Endothelial cell of umbilical vein (primary cell): ENCODE results near the gene GKN2. TPM values are rescaled to one million over a fixed set of nuclear protein-coding genes. Genes with fewer than 3 reads are reported as not detected.

Experiments used
- Bru-seq: library from RNA; stranded (reverse); fragments of 400-500 nt; gene quantifications from one replicate; lab custom pipeline; 2021; lab: Mats Ljungman, UMichigan
- BruChase-seq, 2 experiments: library from RNA; stranded (reverse); fragments of 400-500 nt; gene quantifications; one replicate each; lab custom pipeline; 2021; lab: Mats Ljungman, UMichigan
- BruUV-seq: library from RNA; stranded (reverse); fragments of 400-500 nt; replicated peaks from 2 replicates; lab custom pipeline; 2021; lab: Mats Ljungman, UMichigan
- CTCF ChIA-PET: fragments of 300-600, 350-600 bp; sonication (Branson Sonifier 250); formaldehyde crosslinking; loops from one replicate; lab custom pipeline; 2021; ENCODE audit warnings: antibody characterized with exemption, inconsistent platforms; lab: Charles Lee
- POLR2A ChIA-PET: fragments of 300-600, 350-600 bp; sonication (Branson Sonifier 250); formaldehyde crosslinking; loops from one replicate; lab custom pipeline; 2021; ENCODE audit warnings: antibody characterized with exemption, inconsistent platforms; lab: Charles Lee
- DNase-seq: peaks from one replicate; pipeline ENCODE4 v3.0.0-alpha.2; 2011; ENCODE audit warnings: low read depth, low spot score
- FAIRE-seq: peaks from 2 replicates; lab custom pipeline; 2011; peaks lifted over from hg19 to GRCh38; lab: Jason Lieb, UNC
- H2AFZ ChIP-seq: 2 replicates; pipeline ENCODE4 v1.6.0; 2012; ENCODE audit warnings: low read depth, low read length, control low read depth, inconsistent platforms
- H3K27ac ChIP-seq: 2 replicates; pipeline ENCODE4 v1.5.1; 2011; ENCODE audit warnings: low read depth, mild to moderate bottlenecking, control low read depth, low read length, moderate library complexity; ENCODE audit not compliant: insufficient read depth
- H3K27me3 ChIP-seq, 2 experiments: 2 replicates each; pipeline versions ENCODE4 v1.6.0 to v1.6.1; 2011; ENCODE audit warnings: low read length in 2 of 2, mixed read lengths in 1 of 2; ENCODE audit not compliant: control insufficient read depth in 2 of 2, insufficient read depth in 2 of 2
- H3K36me3 ChIP-seq, 2 experiments: 2 replicates in 1 of 2; 3 replicates in 1 of 2; pipeline ENCODE4 v1.5.1; 2011; ENCODE audit warnings: low read length in 2 of 2, mild to moderate bottlenecking in 1 of 2, moderate library complexity in 1 of 2; ENCODE audit not compliant: control insufficient read depth in 2 of 2, insufficient read depth in 2 of 2; ENCODE audit errors: extremely low read depth in 1 of 2
- H3K4me1 ChIP-seq: 3 replicates; pipeline ENCODE4 v1.5.1; 2011; ENCODE audit warnings: mild to moderate bottlenecking, low read length; ENCODE audit not compliant: control insufficient read depth, insufficient read depth; ENCODE audit errors: extremely low read depth
- H3K4me2 ChIP-seq: 2 replicates; pipeline ENCODE4 v1.6.1; 2011; ENCODE audit warnings: low read length, control low read depth, mixed read lengths; ENCODE audit not compliant: insufficient read depth
- H3K4me3 ChIP-seq, 3 experiments: fragments of 200-600 bp in 1 of 3; sonication (generic), shearing (Covaris generic) in 1 of 3; replicated peaks in 1 of 3; 2 replicates each; pipeline ENCODE4 v1.5.1; 2011 to 2016; ENCODE audit warnings: control low read depth in 3 of 3, low read length in 3 of 3, mild to moderate bottlenecking in 2 of 3, inconsistent platforms in 1 of 3, low read depth in 1 of 3, moderate library complexity in 1 of 3; ENCODE audit not compliant: insufficient read depth in 1 of 3
- H3K79me2 ChIP-seq: 2 replicates; pipeline ENCODE4 v1.6.0; 2012; ENCODE audit warnings: low read length, inconsistent platforms; ENCODE audit not compliant: control insufficient read depth, insufficient read depth
- H3K9ac ChIP-seq: replicated peaks from 2 replicates; pipeline ENCODE3; 2011; ENCODE audit warnings: low read length, control low read depth; ENCODE audit not compliant: insufficient read depth; ENCODE audit errors: extremely low read depth
- H3K9me1 ChIP-seq: replicated peaks from 3 replicates; pipeline ENCODE4 v1.6.0; 2011; ENCODE audit warnings: mild to moderate bottlenecking, low read length; ENCODE audit not compliant: control insufficient read depth, insufficient read depth; ENCODE audit errors: extremely low read depth
- H3K9me3 ChIP-seq: replicated peaks from 2 replicates; pipeline ENCODE4 v1.5.1; 2012; ENCODE audit warnings: low read length, inconsistent platforms; ENCODE audit not compliant: control insufficient read depth, insufficient read depth
- H4K20me1 ChIP-seq: replicated peaks from 2 replicates; pipeline ENCODE3; 2011; ENCODE audit warnings: mild to moderate bottlenecking, low read length; ENCODE audit not compliant: control insufficient read depth, insufficient read depth; ENCODE audit errors: extremely low read depth
- EZH2 ChIP-seq: IDR thresholded peaks from 2 replicates; pipeline ENCODE4 v1.6.1; 2012; ENCODE audit warnings: borderline replicate concordance, low read depth, mild to moderate bottlenecking, moderate library complexity, low read length, inconsistent platforms; ENCODE audit not compliant: severe bottlenecking
- FOS ChIP-seq: IDR thresholded peaks from 2 replicates; pipeline ENCODE4 v1.6.1; 2011; ENCODE audit warnings: mild to moderate bottlenecking, low read length, moderate library complexity, borderline replicate concordance; ENCODE audit not compliant: insufficient read depth
- JUN ChIP-seq: IDR thresholded peaks from 2 replicates; pipeline ENCODE4 v1.6.1; 2011; ENCODE audit warnings: borderline replicate concordance, low read depth; ENCODE audit not compliant: insufficient read length, insufficient read depth
- POLR2AphosphoS5 ChIP-seq: IDR thresholded peaks from 2 replicates; pipeline ENCODE4 v1.6.1; 2012; ENCODE audit warnings: low read depth, mild to moderate bottlenecking, control low read depth, low read length, moderate library complexity; ENCODE audit not compliant: insufficient read depth
- dilution Hi-C: fragments of 300-500 bp; cut with MboI; formaldehyde crosslinking; loops from one replicate; pipeline ENCODE4 v1.15.0; 2019; ENCODE audit warnings: low sequenced_read_pairs; ENCODE audit not compliant: extremely low pct_ligation_motif_present
- intact Hi-C: fragments of 100-400 bp; cut with micrococcal nuclease; formaldehyde crosslinking; loops from one replicate; pipeline ENCODE4 v1.10.0; 2022
- long read RNA-seq: library from polyadenylated mRNA; stranded (forward); transcript quantifications from one replicate; pipeline ENCODE4 v2.0.0, GENCODE V29; 2021
- polyA minus RNA-seq, 3 experiments: library from RNA; depleted of rRNA, polyadenylated mRNA; stranded (reverse); fragments of >200 nt; gene quantifications; 1 replicate in 1 of 3; 2 replicates in 2 of 3; pipeline ENCODE4 v1.2.3, GENCODE V29; 2011
- polyA plus RNA-seq, 4 experiments: library from polyadenylated mRNA; depleted of rRNA in 3 of 4; stranded (reverse) in 3 of 4; unstranded in 1 of 4; fragments of >200 nt; gene quantifications; 2 replicates each; pipeline versions ENCODE4 v1.2.1 to v1.2.3, GENCODE V29; 2011 to 2012; ENCODE audit warnings: missing spikeins in 1 of 4
- total RNA-seq: library from RNA; stranded (reverse); gene quantifications from 2 replicates; pipeline ENCODE4 v1.2.3, GENCODE V29; 2021
- TF ChIP-seq, protein P1 (sequence below): IDR thresholded peaks from 2 replicates; pipeline ENCODE4 v1.6.1; 2011; ENCODE audit not compliant: insufficient read depth, insufficient read length

GKN2 gene, protein sequence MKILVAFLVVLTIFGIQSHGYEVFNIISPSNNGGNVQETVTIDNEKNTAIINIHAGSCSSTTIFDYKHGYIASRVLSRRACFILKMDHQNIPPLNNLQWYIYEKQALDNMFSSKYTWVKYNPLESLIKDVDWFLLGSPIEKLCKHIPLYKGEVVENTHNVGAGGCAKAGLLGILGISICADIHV
- total RNA-seq (not detected in 2 replicates), polyA plus RNA-seq (not detected in 2 replicates), polyA minus RNA-seq (not detected in 2 replicates), Bru-seq, nascent RNA (percentile 7 among the genes with signal in this experiment), BruChase-seq, experiment 1, labeled RNA remaining after a 6-hour chase (percentile 9 among the genes with signal in this experiment), BruChase-seq, experiment 2, labeled RNA remaining after a 2-hour chase (percentile 14 among the genes with signal in this experiment)
- polyA plus RNA-seq (2011; cell fraction: cytosol; rRNA removed): not detected in 2 replicates
- not detected in 2 replicates for polyA plus RNA-seq (2011; cell fraction: nucleus; rRNA removed)
- not detected in 2 replicates for polyA plus RNA-seq (2012)
- polyA minus RNA-seq (2011; cell fraction: cytosol; rRNA and poly(A)+ RNA removed): not detected
- not detected in 2 replicates for polyA minus RNA-seq (2011; cell fraction: nucleus; rRNA and poly(A)+ RNA removed)
- long read RNA-seq: 0 reads

DNA sequence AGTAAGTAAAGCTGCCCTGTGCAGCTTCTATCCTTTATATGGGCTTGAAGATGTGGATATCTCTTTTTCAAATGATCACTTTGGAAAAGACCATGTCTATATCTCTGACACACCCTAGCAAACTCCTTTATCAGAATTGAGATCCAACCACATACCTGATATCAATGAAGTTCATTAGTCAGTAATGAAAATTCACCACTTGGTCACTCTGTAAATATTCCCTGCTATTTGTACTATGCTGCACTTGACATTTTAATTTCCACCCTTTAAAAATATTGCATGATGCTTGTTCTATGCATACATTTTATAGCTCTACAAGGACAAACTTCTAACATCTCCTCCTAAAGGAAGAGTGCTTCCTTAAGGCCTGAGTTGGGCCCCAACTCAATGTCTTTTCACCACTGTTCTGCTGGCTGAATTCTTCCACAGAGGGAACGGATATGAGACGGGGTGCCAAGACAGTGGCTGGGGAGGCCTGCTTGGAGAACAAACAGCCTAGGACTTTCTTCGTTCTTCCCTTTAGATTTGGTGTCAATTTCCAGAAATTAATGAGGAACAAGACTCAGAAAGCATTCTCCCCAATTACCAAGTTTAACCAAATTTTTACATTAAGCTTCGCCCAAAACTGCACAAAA is at the start of gene GKN2:
GKN2 (minus strand) TSS at position 7 of the 635 bp plus-strand sequence. CDS start 32 bp downstream, outside the sequence.
- BruUV-seq: no TSS peak
- Histone ChIP-seq H3K9me3 (no peaks in the 10 kb centered on the region), H3K9ac (no peak within 1 kb of the TSS), H3K27me3 (peaks cover 12 to 25% of the 10 kb centered on the region in 2 experiments), H3K36me3 (no peaks in the 10 kb centered on the region), H3K4me1 (no peaks in the 10 kb centered on the region), H3K4me3 (no peak within 1 kb of the TSS), H3K79me2 (no peaks in the 10 kb centered on the region), H3K27ac (no peak within 1 kb of the TSS), H3K9me1 (no peaks in the 10 kb centered on the region), H3K4me2 (no peak within 1 kb of the TSS), H2AFZ (no peak within 1 kb of the TSS), H4K20me1 (no peaks in the 10 kb centered on the region)
- dilution Hi-C loops (no loop called here), intact Hi-C loops (no loop called here)
- TF ChIP-seq, protein P1, sequence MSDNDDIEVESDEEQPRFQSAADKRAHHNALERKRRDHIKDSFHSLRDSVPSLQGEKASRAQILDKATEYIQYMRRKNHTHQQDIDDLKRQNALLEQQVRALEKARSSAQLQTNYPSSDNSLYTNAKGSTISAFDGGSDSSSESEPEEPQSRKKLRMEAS: no peak
- no peak for TF ChIP-seq POLR2AphosphoS5
- no peak for TF ChIP-seq EZH2
- no peak for TF ChIP-seq JUN
- no peak for TF ChIP-seq FOS
- ChIA-PET POLR2A (no interaction called here), CTCF (interaction anchor here (0.5 to 3.5 kb wide), 5 partner anchors 9 to 244 kb away, joined by 3 to 28 read pairs (median 4); no protein-coding TSS in a partner anchor)
- FAIRE-seq (no peak), DNase-seq (no peak)
